WTC11 (cell line): Measurements from ENCODE around the gene CLTB. TPM values are rescaled to one million over a fixed set of nuclear protein-coding genes. Genes with fewer than 3 reads are reported as not detected.

Source experiments
- EMX1 ChIP-seq: fragments of 250-450 bp; sonication (Bioruptor Pico); IDR thresholded peaks from 2 replicates; pipeline ENCODE4 v1.8.0; 2021; ENCODE audit warnings: mild to moderate bottlenecking
- FOXJ3 ChIP-seq: sonication (generic); formaldehyde crosslinking; IDR thresholded peaks from 2 replicates; pipeline ENCODE4 v1.9.0; 2021; ENCODE audit warnings: missing genetic modification reagents, mild to moderate bottlenecking, borderline replicate concordance
- FOXP1 ChIP-seq: sonication (generic); formaldehyde crosslinking; IDR thresholded peaks from 2 replicates; pipeline ENCODE4 v1.8.0; 2022; ENCODE audit warnings: missing genetic modification reagents, mild to moderate bottlenecking, moderate library complexity, borderline replicate concordance
- JUN ChIP-seq: sonication (generic); formaldehyde crosslinking; IDR thresholded peaks from 2 replicates; pipeline ENCODE4 v1.8.0; 2023; ENCODE audit warnings: mild to moderate bottlenecking, missing genetic modification reagents
- KAT7 ChIP-seq: sonication (generic); formaldehyde crosslinking; IDR thresholded peaks from 2 replicates; pipeline ENCODE4 v1.8.1; 2023; ENCODE audit warnings: missing genetic modification reagents, mild to moderate bottlenecking, borderline replicate concordance
- NFE2L1 ChIP-seq: sonication (generic); formaldehyde crosslinking; IDR thresholded peaks from 2 replicates; pipeline ENCODE4 v1.8.1; 2023; ENCODE audit warnings: missing genetic modification reagents
- RELA ChIP-seq: sonication (generic); formaldehyde crosslinking; IDR thresholded peaks from 2 replicates; pipeline ENCODE4 v1.8.1; 2022; ENCODE audit warnings: missing genetic modification reagents, mild to moderate bottlenecking, borderline replicate concordance
- TEAD1 ChIP-seq: sonication (generic); formaldehyde crosslinking; IDR thresholded peaks from 2 replicates; pipeline ENCODE4 v1.8.0; 2022; ENCODE audit warnings: mild to moderate bottlenecking, missing genetic modification reagents
- TEAD4 ChIP-seq: sonication (generic); formaldehyde crosslinking; IDR thresholded peaks from 2 replicates; pipeline ENCODE4 v1.8.0; 2022; ENCODE audit warnings: mild to moderate bottlenecking, missing genetic modification reagents
- ZNF232 ChIP-seq: sonication (generic); formaldehyde crosslinking; IDR thresholded peaks from 2 replicates; pipeline ENCODE4 v1.8.0; 2022; ENCODE audit warnings: mild to moderate bottlenecking, missing genetic modification reagents
- total RNA-seq: library from RNA; stranded (reverse); gene quantifications from 3 replicates; pipeline ENCODE4 v1.2.3, GENCODE V29; 2021
- TF ChIP-seq, protein P1 (sequence below): fragments of 250-450 bp; sonication (Bioruptor Pico); IDR thresholded peaks from 2 replicates; pipeline ENCODE4 v1.9.0; 2021; ENCODE audit warnings: mild to moderate bottlenecking, borderline replicate concordance
- TF ChIP-seq, protein P2 (sequence below): sonication (generic); formaldehyde crosslinking; IDR thresholded peaks from 2 replicates; pipeline ENCODE4 v1.8.1; 2023; ENCODE audit warnings: mild to moderate bottlenecking, missing genetic modification reagents, moderate library complexity
- TF ChIP-seq, protein P3 (sequence below): sonication (generic); formaldehyde crosslinking; IDR thresholded peaks from 2 replicates; pipeline ENCODE4 v1.8.0; 2023; ENCODE audit warnings: mild to moderate bottlenecking, missing genetic modification reagents
- TF ChIP-seq, protein P4 (sequence below): sonication (generic); formaldehyde crosslinking; IDR thresholded peaks from 2 replicates; pipeline ENCODE4 v1.8.0; 2023; ENCODE audit warnings: missing genetic modification reagents, mild to moderate bottlenecking, borderline replicate concordance

Gene CLTB
- total RNA-seq, 1 experiment from 2014 or later: 33.8 TPM

DNA sequence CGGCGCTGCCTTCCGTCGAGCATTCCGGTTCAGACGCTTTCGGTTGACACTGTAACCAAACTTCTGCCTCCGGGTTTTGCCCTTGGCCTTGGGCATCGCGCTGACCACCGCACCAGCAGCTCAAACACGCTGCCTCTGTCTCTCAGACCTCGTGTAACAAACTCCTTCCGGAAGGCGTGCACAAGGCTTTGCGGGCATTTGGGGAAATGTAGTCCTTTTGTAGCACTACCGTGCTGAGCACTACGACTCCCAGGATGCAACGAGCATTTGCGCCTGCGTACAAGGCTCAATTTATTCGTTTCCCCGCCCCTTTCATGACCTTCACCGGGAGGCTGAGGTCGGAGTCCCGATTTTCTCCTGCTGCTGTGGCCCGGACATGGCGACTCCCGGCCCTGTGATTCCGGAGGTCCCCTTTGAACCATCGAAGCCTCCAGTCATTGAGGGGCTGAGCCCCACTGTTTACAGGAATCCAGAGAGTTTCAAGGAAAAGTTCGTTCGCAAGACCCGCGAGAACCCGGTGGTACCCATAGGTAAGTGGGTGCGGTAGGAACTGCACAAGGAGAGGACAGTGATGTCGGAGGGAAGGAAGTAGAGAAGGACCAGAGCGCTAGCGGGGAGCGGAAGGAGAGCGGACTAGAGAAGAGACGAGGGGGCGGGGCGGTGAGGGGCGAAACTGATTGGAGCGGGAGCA lies 27.8 kb downstream of the CLTB start, which contains the start of the genes HIGD2A and NOP16 (continued):
- TF ChIP-seq, protein P1, sequence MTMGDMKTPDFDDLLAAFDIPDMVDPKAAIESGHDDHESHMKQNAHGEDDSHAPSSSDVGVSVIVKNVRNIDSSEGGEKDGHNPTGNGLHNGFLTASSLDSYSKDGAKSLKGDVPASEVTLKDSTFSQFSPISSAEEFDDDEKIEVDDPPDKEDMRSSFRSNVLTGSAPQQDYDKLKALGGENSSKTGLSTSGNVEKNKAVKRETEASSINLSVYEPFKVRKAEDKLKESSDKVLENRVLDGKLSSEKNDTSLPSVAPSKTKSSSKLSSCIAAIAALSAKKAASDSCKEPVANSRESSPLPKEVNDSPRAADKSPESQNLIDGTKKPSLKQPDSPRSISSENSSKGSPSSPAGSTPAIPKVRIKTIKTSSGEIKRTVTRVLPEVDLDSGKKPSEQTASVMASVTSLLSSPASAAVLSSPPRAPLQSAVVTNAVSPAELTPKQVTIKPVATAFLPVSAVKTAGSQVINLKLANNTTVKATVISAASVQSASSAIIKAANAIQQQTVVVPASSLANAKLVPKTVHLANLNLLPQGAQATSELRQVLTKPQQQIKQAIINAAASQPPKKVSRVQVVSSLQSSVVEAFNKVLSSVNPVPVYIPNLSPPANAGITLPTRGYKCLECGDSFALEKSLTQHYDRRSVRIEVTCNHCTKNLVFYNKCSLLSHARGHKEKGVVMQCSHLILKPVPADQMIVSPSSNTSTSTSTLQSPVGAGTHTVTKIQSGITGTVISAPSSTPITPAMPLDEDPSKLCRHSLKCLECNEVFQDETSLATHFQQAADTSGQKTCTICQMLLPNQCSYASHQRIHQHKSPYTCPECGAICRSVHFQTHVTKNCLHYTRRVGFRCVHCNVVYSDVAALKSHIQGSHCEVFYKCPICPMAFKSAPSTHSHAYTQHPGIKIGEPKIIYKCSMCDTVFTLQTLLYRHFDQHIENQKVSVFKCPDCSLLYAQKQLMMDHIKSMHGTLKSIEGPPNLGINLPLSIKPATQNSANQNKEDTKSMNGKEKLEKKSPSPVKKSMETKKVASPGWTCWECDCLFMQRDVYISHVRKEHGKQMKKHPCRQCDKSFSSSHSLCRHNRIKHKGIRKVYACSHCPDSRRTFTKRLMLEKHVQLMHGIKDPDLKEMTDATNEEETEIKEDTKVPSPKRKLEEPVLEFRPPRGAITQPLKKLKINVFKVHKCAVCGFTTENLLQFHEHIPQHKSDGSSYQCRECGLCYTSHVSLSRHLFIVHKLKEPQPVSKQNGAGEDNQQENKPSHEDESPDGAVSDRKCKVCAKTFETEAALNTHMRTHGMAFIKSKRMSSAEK (CRISPR knock-in tag): 0 out of 2 replicates have a peak, but pooled peaks have one; percentile 5
- TF ChIP-seq, protein P2, sequence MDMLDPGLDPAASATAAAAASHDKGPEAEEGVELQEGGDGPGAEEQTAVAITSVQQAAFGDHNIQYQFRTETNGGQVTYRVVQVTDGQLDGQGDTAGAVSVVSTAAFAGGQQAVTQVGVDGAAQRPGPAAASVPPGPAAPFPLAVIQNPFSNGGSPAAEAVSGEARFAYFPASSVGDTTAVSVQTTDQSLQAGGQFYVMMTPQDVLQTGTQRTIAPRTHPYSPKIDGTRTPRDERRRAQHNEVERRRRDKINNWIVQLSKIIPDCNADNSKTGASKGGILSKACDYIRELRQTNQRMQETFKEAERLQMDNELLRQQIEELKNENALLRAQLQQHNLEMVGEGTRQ (CRISPR knock-in tag): 0 out of 2 replicates have a peak, but pooled peaks have one; percentile 43
- TF ChIP-seq, protein P3, sequence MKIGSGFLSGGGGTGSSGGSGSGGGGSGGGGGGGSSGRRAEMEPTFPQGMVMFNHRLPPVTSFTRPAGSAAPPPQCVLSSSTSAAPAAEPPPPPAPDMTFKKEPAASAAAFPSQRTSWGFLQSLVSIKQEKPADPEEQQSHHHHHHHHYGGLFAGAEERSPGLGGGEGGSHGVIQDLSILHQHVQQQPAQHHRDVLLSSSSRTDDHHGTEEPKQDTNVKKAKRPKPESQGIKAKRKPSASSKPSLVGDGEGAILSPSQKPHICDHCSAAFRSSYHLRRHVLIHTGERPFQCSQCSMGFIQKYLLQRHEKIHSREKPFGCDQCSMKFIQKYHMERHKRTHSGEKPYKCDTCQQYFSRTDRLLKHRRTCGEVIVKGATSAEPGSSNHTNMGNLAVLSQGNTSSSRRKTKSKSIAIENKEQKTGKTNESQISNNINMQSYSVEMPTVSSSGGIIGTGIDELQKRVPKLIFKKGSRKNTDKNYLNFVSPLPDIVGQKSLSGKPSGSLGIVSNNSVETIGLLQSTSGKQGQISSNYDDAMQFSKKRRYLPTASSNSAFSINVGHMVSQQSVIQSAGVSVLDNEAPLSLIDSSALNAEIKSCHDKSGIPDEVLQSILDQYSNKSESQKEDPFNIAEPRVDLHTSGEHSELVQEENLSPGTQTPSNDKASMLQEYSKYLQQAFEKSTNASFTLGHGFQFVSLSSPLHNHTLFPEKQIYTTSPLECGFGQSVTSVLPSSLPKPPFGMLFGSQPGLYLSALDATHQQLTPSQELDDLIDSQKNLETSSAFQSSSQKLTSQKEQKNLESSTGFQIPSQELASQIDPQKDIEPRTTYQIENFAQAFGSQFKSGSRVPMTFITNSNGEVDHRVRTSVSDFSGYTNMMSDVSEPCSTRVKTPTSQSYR (CRISPR knock-in tag): no peak
- TF ChIP-seq EMX1 (CRISPR knock-in tag): 0 out of 2 replicates have a peak, but pooled peaks have one; percentile 19
- TF ChIP-seq RELA (CRISPR knock-in tag): 0 out of 2 replicates have a peak, but pooled peaks have one; percentile 66
- TF ChIP-seq JUN (CRISPR knock-in tag): no peak
- TF ChIP-seq TEAD4: peak; percentile 25; the same call in 1 of the 2 replicates
- TF ChIP-seq NFE2L1 (CRISPR knock-in tag): peak; percentile 63; the same call in 1 of the 2 replicates
- peak; percentile 14; the same call in 1 of the 2 replicates for TF ChIP-seq TEAD1 (CRISPR knock-in tag)
- TF ChIP-seq FOXP1: peak; percentile 88
- TF ChIP-seq, protein P4, sequence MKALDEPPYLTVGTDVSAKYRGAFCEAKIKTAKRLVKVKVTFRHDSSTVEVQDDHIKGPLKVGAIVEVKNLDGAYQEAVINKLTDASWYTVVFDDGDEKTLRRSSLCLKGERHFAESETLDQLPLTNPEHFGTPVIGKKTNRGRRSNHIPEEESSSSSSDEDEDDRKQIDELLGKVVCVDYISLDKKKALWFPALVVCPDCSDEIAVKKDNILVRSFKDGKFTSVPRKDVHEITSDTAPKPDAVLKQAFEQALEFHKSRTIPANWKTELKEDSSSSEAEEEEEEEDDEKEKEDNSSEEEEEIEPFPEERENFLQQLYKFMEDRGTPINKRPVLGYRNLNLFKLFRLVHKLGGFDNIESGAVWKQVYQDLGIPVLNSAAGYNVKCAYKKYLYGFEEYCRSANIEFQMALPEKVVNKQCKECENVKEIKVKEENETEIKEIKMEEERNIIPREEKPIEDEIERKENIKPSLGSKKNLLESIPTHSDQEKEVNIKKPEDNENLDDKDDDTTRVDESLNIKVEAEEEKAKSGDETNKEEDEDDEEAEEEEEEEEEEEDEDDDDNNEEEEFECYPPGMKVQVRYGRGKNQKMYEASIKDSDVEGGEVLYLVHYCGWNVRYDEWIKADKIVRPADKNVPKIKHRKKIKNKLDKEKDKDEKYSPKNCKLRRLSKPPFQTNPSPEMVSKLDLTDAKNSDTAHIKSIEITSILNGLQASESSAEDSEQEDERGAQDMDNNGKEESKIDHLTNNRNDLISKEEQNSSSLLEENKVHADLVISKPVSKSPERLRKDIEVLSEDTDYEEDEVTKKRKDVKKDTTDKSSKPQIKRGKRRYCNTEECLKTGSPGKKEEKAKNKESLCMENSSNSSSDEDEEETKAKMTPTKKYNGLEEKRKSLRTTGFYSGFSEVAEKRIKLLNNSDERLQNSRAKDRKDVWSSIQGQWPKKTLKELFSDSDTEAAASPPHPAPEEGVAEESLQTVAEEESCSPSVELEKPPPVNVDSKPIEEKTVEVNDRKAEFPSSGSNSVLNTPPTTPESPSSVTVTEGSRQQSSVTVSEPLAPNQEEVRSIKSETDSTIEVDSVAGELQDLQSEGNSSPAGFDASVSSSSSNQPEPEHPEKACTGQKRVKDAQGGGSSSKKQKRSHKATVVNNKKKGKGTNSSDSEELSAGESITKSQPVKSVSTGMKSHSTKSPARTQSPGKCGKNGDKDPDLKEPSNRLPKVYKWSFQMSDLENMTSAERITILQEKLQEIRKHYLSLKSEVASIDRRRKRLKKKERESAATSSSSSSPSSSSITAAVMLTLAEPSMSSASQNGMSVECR (CRISPR knock-in tag): peak; percentile 85; the same call in 1 of the 2 replicates
- peak; percentile 92; the same call in 1 of the 2 replicates for TF ChIP-seq KAT7 (CRISPR knock-in tag)
- no peak for TF ChIP-seq ZNF232
- no peak for TF ChIP-seq FOXJ3
